Measurements from ENCODE around the gene EHMT1. TPM values are rescaled to one million over a fixed set of nuclear protein-coding genes. Genes with fewer than 3 reads are reported as not detected.

EHMT1 gene
- total RNA-seq, 1 donor from 2014 or later, result 64.5 TPM

DNA sequence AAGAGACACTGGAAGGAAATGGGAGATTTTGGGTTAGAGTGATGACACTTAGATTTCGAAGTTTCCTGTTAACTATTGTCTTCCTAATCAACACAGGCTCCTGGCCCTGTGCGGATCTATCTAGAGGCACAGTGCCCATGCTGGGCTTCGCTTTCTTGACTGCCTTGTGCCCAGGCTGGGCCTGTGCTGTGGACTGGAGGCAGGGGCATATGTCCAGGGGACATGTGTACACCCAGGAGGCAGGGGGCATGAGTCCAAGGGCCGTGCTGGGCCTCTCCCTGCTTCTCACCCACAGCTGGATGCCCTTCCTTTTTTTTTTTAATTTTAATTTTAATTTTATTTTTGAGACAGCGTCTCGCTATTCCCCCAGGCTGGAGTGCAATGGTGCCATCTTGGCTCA is 37.6 kb downstream of the EHMT1 start:
- peaks cover 74% of the 10 kb centered on the region for H4K20me1 ChIP-seq (ENCODE audit: insufficient read depth, low read length)
- no peaks in the 10 kb centered on the region for H3K4me1 ChIP-seq (ENCODE audit: insufficient read depth, low read length)

GRCh38 chr9:137657606-137658005 is 38.8 kb downstream of the EHMT1 start:
- Histone ChIP-seq H2AFZ (ENCODE audit: low read depth, low read length) (no peak overlapping the region), H4K20me1 (ENCODE audit: insufficient read depth, low read length) (peaks cover 77% of the 10 kb centered on the region), H3K4me1 (ENCODE audit: insufficient read depth, low read length) (no peaks in the 10 kb centered on the region), H3K4me2 (ENCODE audit: low read length) (no peak overlapping the region), H3K27ac (ENCODE audit: low read depth, low read length) (no peak overlapping the region), H3K9ac (ENCODE audit: low read length) (no peak overlapping the region), H3K36me3 (ENCODE audit: insufficient read depth, low read length) (peaks cover 2% of the 10 kb centered on the region), H3K4me3 (ENCODE audit: insufficient read depth, low read depth, low read length) (no peak overlapping the region), H3K27me3 (ENCODE audit: insufficient read depth, low read length) (no peaks in the 10 kb centered on the region), H3K79me2 (ENCODE audit: insufficient read depth, low read length) (peaks cover 86% of the 10 kb centered on the region), H3K9me3 (ENCODE audit: insufficient read depth, low read depth, low read length) (no peaks in the 10 kb centered on the region)
- Mint-ChIP-seq H3K27me3 (ENCODE audit: low read depth, unreplicated experiment) (no peaks in the 10 kb centered on the region), H3K4me3 (ENCODE audit: unreplicated experiment) (no peak overlapping the region), H3K9me3 (ENCODE audit: unreplicated experiment) (no peaks in the 10 kb centered on the region), H3K27ac (ENCODE audit: unreplicated experiment) (no peak overlapping the region), H3K4me1 (ENCODE audit: low read depth, unreplicated experiment) (no peaks in the 10 kb centered on the region), H3K36me3 (ENCODE audit: low read depth, unreplicated experiment) (no peaks in the 10 kb centered on the region)
- FAIRE-seq (no peak), DNase-seq (ENCODE audit: low read depth) (no peak)
- TF ChIP-seq EZH2 (IDR thresholded peaks at IDR 0.05; ENCODE audit: insufficient read depth, low read length), result no peak
- TF ChIP-seq, protein P1, sequence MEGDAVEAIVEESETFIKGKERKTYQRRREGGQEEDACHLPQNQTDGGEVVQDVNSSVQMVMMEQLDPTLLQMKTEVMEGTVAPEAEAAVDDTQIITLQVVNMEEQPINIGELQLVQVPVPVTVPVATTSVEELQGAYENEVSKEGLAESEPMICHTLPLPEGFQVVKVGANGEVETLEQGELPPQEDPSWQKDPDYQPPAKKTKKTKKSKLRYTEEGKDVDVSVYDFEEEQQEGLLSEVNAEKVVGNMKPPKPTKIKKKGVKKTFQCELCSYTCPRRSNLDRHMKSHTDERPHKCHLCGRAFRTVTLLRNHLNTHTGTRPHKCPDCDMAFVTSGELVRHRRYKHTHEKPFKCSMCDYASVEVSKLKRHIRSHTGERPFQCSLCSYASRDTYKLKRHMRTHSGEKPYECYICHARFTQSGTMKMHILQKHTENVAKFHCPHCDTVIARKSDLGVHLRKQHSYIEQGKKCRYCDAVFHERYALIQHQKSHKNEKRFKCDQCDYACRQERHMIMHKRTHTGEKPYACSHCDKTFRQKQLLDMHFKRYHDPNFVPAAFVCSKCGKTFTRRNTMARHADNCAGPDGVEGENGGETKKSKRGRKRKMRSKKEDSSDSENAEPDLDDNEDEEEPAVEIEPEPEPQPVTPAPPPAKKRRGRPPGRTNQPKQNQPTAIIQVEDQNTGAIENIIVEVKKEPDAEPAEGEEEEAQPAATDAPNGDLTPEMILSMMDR (IDR thresholded peaks at IDR 0.05; ENCODE audit: insufficient read depth, low read depth, low read length), result no peak

More for the DNA sequence above, 37.6 kb downstream of the EHMT1 start:
- FAIRE-seq (no peak), DNase-seq (ENCODE audit: low read depth) (no peak)
- no peak overlapping the region for H3K4me3 ChIP-seq (ENCODE audit: insufficient read depth, low read depth, low read length)
- Mint-ChIP-seq H3K27me3 (ENCODE audit: low read depth, unreplicated experiment) (no peaks in the 10 kb centered on the region), H3K9me3 (ENCODE audit: unreplicated experiment) (no peaks in the 10 kb centered on the region), H3K4me1 (ENCODE audit: low read depth, unreplicated experiment) (no peaks in the 10 kb centered on the region), H3K27ac (ENCODE audit: unreplicated experiment) (no peak overlapping the region), H3K36me3 (ENCODE audit: low read depth, unreplicated experiment) (no peaks in the 10 kb centered on the region), H3K4me3 (ENCODE audit: unreplicated experiment) (no peak overlapping the region)
- no peak overlapping the region for H3K27ac ChIP-seq (ENCODE audit: low read depth, low read length)
- TF ChIP-seq EZH2 (IDR thresholded peaks at IDR 0.05; ENCODE audit: insufficient read depth, low read length), result no peak
- TF ChIP-seq, protein P1 (IDR thresholded peaks at IDR 0.05; ENCODE audit: insufficient read depth, low read depth, low read length), result no peak
- no peak overlapping the region for H2AFZ ChIP-seq (ENCODE audit: low read depth, low read length)
- no peak overlapping the region for H3K9ac ChIP-seq (ENCODE audit: low read length)
- peaks cover 2% of the 10 kb centered on the region for H3K36me3 ChIP-seq (ENCODE audit: insufficient read depth, low read length)
- no peaks in the 10 kb centered on the region for H3K9me3 ChIP-seq (ENCODE audit: insufficient read depth, low read depth, low read length)
- H3K27me3 ChIP-seq (ENCODE audit: insufficient read depth, low read length), result no peaks in the 10 kb centered on the region
- H3K79me2 ChIP-seq (ENCODE audit: insufficient read depth, low read length), result peaks cover 86% of the 10 kb centered on the region
- no peak overlapping the region for H3K4me2 ChIP-seq (ENCODE audit: low read length)

GRCh38 chr9:137658781-137659180 is 40.0 kb downstream of the EHMT1 start:
- H3K9me3 Mint-ChIP-seq (ENCODE audit: unreplicated experiment), result no peaks in the 10 kb centered on the region
- Histone ChIP-seq H3K4me3 (ENCODE audit: insufficient read depth, low read depth, low read length) (no peak overlapping the region), H3K27ac (ENCODE audit: low read depth, low read length) (no peak overlapping the region), H3K27me3 (ENCODE audit: insufficient read depth, low read length) (no peaks in the 10 kb centered on the region), H3K9ac (ENCODE audit: low read length) (no peak overlapping the region), H4K20me1 (ENCODE audit: insufficient read depth, low read length) (peaks cover 75% of the 10 kb centered on the region), H3K9me3 (ENCODE audit: insufficient read depth, low read depth, low read length) (no peaks in the 10 kb centered on the region), H3K79me2 (ENCODE audit: insufficient read depth, low read length) (peaks cover 85% of the 10 kb centered on the region), H2AFZ (ENCODE audit: low read depth, low read length) (no peak overlapping the region), H3K36me3 (ENCODE audit: insufficient read depth, low read length) (peaks cover 2% of the 10 kb centered on the region), H3K4me1 (ENCODE audit: insufficient read depth, low read length) (no peaks in the 10 kb centered on the region), H3K4me2 (ENCODE audit: low read length) (no peak overlapping the region)
- no peak overlapping the region for H3K27ac Mint-ChIP-seq (ENCODE audit: unreplicated experiment)
- H3K4me3 Mint-ChIP-seq (ENCODE audit: unreplicated experiment), result no peak overlapping the region
- no peaks in the 10 kb centered on the region for H3K4me1 Mint-ChIP-seq (ENCODE audit: low read depth, unreplicated experiment)
- FAIRE-seq (no peak), DNase-seq (ENCODE audit: low read depth) (no peak)
- no peaks in the 10 kb centered on the region for H3K27me3 Mint-ChIP-seq (ENCODE audit: low read depth, unreplicated experiment)
- peaks cover 2% of the 10 kb centered on the region for H3K36me3 Mint-ChIP-seq (ENCODE audit: low read depth, unreplicated experiment)
- TF ChIP-seq EZH2 (IDR thresholded peaks at IDR 0.05; ENCODE audit: insufficient read depth, low read length), result no peak
- TF ChIP-seq, protein P1 (IDR thresholded peaks at IDR 0.05; ENCODE audit: insufficient read depth, low read depth, low read length), result no peak

Measured in astrocyte (in vitro differentiated cells and primary cell).